GM18951 (cell line): ENCODE results near the gene ARL2BP.

Experiments used
- POLR2A ChIP-seq: IDR thresholded peaks from 4 replicates; pipeline ENCODE4 v1.6.1; 2011; ENCODE audit warnings: mild to moderate bottlenecking; ENCODE audit not compliant: insufficient read length, insufficient read depth; ENCODE audit errors: extremely low read depth
- in situ Hi-C: fragments of 300-500 bp; cut with MboI; formaldehyde crosslinking; loops from one replicate; pipeline ENCODE4 v1.12.0; 2022; ENCODE audit warnings: low sequenced_read_pairs, mixed read lengths, inconsistent platforms; ENCODE audit not compliant: unreplicated experiment

ARL2BP gene

GRCh38 chr16:57299009-57299718, 54.1 kb downstream of the ARL2BP start:
- in situ Hi-C loops: no loop called here
- TF ChIP-seq POLR2A: no peak

- TF ChIP-seq POLR2A: no peak
- in situ Hi-C loops: loop anchor here (5.0 kb wide), 1 partner anchor 117 kb away; no protein-coding TSS in a partner anchor
Observed at GRCh38 chr16:57299719-57300386, 54.8 kb downstream of the ARL2BP start.

DNA sequence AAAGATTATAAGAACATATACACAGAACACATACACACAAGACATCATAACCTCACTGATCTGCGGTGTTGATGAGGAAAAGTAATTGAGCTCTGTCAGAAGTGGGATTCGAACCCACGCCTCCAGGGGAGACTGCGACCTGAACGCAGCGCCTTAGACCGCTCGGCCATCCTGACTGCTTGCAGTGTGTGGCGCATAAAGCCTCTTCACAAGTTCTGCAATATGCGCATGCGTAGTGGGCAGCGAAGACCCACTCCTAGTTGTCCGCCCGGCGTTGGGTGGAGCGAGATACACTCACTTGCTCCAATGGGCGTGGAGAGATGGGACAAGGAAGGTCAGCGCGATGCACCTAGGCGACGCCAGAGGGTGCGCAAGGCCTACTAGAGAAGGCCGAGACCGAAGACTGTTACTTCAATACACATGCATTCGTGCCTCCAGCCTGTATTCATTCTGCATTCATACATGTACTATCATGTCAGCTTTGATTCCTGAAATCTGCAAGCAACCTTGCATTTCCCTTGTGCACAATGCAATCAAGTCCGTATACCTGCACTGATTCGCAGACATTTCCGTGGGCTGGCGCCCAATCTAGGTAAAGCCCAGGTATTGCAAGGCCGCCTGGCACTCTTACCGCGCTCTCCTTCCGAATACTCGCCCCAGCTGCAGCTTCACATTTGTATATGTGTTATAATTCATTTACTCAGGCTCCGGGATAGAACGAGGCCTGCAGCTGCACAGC, 55.5 kb downstream of the ARL2BP start:
- in situ Hi-C loops: loop anchor here (5.0 kb wide), 1 partner anchor 117 kb away; no protein-coding TSS in a partner anchor
- TF ChIP-seq POLR2A: no peak

- no peak for TF ChIP-seq POLR2A
- in situ Hi-C loops: loop anchor here (5.0 kb wide), 1 partner anchor 116 kb away; no protein-coding TSS in a partner anchor
Observed at GRCh38 chr16:57301126-57301817, 56.2 kb downstream of the ARL2BP start.
